ENCODE results near the gene ZNF362.

The ZNF362 gene

DNA sequence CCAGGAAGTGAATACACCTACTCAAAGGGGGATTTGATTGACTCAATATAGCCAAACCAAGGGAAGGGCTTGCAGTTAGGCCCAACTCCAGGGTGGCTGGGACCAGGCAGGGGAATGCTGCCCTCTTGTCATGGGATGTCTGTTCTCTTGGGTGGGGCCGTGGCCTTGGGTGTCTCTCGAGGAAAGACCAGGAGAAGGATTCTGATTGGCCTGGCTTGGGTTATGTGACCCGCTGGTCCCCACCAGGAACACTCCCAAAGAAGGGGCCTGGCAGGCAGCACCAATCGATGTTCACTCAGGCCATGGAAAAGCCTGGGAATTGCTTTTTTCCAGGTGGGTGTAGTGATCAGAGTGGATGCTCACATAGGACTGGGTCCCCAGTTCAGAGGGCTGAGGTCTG lies 10.1 kb upstream of the ZNF362 start:
- no peak for DNase-seq

DNA sequence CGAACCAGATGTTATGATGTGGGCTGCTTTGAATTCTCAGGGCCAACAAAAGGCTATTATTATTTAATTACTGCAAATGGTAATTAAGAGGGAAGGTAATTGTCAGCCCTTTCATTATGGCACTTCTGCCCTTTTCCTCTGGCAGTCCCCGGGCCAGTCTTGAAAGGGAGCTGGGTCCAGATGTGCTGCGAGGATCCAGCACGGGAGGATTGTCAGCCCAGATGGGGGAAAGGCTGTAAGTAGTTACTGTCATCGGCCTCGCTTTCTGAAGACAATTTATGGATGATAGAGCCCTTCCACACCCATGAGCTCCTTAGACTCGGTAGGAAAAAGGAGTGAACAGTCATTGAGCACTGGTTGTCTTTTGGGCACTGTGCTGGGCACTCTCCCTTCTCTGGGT lies 8.7 kb upstream of the ZNF362 start:
- DNase-seq, result no peak

DNA sequence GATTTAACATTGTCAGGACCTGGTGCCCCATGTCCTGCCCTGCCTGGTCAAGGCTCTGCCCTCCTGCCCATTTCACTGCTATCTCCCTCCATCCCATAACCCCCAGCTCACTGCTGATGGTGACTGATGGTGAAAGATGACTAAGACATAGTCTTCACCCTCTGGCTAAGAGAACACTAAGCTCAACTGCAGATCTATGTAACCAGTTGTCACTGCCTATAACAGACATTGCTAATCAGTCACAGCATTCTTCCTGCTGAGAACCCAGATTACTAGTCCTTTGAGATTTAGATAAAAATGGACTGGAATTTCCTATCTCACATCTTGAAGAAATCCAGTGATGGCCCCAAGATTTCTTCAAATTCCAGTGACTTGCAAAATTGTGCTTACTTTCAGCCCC lies 8.0 kb upstream of the ZNF362 start:
- no peak for DNase-seq

DNA sequence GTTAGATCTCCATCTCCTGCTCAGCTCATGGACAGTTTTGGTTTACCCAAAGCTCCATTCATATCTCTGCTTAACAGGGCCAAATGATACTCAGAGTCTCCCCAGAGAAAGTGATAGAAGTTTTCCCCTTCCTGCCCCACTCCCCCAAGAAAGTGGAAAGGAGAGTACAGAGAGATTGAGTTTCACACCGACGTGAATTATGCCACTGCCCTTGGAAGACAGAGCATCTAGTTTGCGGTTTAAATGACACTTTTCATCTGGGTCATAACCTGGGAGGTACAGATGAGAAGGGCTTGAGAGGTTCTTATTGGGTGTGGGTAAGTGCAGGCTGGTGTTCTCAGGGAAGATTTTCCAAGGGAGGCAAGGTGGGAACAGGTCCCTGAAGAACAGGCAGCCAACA lies 6.9 kb upstream of the ZNF362 start:
- no peak for DNase-seq

DNA sequence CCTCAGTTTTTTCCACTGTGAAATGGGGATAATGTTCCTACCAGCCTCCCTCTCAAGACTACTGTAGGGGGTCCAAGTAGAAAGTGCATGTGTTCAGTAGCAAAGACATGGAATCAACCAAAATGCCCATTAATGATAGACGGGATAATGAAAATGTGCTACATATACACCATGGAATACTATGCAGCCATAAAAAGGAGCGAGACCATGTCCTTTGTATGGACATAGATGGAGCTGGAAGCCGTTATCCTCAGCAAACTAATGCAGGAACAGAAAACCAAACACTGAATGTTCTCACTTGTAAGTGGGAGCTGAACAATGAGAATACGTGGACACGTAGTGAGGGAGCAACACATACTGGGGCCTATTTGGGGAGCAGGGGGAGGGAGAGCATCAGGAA lies 6.1 kb upstream of the ZNF362 start:
- no peak for DNase-seq

DNA sequence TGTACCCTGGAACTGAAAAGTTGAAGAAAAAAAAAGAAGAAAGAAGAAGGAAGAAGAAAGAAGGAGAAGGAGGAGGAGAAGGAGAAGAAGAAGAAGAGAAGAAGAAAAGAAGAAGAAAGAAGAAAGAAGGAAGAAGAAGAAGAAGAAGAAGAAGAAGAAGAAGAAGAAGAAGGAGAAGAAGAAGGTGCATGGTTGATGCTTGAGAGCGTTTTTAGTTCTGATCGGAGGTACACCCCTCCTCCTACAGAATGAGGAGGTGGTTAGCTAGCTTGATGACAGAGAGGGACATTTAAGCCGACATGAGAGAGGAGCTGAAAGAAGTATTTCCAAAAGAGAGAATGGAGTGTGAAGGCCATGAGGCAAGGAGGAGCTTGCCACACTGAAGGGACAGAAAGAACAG lies 5.6 kb upstream of the ZNF362 start:
- no peak for DNase-seq

DNA sequence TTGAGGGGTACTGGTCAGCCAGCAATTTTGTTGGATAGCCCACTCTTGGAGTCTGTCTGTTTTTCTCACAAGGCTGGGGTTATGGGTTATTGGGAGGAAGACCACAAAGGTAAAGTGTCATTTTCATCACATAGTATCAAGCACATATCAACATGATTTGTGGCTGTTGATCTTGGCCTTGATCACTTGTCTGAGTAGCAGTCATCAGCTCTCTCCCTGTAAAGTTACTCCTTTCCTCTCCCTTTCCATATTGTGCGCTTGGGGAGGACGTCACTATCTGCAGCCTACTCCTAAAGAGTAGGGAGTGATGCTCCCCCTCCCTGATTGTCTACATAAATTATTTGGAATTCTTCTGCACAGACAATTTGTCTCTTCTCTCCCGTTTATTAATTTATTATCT lies 1.8 kb upstream of the ZNF362 start:
- no peak for DNase-seq

DNA sequence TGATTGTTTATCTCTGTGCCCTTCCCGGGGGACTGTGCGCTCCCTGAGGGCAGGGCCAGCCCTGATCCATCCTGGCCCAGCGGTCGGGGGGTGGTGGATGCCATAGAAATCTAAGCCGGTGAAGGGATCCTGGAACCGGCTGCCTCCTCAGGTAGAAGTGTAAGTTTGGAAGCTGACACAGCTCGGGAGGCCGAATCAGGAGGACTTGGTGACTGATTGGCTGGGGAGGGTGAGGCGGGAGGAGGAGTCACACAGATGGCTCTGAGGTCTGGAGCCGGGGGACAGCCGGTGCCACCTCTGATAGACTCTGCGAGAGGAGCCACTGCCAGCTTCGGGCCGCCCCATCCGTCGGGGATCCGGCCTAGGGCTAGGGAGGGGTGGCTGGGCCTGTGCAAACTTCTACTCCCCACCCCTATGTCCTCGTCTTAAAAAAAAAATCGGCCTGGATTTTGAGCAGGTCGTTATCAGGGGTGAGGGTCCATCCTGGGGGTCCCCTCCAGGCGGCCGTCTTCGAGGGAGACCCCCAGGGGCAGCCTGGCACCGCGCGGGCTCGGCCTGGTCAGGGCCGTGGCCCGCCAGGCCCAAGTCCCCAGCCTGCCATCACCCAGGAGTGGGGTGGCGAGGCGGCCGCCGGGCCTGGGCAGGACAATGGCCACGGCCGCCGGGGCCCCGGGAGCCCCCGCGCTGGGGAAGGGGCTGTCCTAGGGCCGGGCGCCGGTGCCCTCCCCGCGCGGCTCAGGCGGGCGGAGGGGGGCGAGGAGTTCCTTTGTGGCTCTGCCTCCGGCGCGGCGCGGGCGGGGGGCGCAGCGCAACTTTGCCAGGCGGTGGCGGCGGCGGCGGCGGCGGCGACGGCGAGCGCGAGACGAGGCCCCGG lies 708 bp upstream of the ZNF362 start:
- peak; percentile 22 for DNase-seq

DNA sequence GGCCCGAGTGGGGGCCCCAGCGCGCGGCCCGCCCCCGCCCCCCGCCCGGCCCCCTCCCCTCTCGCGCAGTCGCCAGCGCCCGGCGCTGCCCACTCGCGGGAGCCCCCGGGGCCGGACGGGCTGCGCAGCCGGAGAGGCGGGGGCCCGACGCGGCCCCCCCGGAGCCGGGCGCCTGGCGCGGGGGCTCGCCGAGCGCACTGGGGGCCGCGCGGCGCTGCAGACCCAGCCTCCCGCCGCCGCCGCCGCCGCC lies 146 bp upstream of the ZNF362 start:
- DNase-seq, result no peak

DNA sequence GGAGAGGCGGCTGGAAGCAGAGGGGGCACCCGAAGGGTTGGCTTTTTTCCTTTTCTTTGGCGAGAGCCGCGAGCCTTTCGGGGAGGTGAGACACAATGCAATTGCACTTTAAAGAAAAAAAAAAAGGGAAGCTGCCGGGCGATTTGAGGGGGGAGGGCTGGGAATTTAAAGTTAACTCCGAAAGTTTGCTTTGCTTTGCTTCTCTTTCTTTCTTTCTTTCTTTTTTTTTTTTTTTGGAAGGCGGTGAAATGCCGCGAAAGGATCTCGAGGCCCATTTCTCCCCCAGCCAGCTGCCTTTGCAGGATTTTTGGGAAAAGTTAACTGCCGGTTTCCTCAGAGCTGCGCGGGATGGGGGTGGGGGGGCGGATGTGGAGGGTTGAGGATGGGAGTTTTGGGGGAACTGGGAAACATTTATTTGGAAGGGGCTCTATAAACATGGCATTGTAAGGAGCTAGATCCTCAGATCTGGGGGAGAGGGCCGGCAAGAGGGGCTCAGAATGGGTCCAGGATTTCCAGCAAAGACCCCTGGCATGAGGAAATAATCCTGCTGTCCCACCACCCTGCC lies 997 bp downstream of the ZNF362 start:
- DNase-seq, result no peak

DNA sequence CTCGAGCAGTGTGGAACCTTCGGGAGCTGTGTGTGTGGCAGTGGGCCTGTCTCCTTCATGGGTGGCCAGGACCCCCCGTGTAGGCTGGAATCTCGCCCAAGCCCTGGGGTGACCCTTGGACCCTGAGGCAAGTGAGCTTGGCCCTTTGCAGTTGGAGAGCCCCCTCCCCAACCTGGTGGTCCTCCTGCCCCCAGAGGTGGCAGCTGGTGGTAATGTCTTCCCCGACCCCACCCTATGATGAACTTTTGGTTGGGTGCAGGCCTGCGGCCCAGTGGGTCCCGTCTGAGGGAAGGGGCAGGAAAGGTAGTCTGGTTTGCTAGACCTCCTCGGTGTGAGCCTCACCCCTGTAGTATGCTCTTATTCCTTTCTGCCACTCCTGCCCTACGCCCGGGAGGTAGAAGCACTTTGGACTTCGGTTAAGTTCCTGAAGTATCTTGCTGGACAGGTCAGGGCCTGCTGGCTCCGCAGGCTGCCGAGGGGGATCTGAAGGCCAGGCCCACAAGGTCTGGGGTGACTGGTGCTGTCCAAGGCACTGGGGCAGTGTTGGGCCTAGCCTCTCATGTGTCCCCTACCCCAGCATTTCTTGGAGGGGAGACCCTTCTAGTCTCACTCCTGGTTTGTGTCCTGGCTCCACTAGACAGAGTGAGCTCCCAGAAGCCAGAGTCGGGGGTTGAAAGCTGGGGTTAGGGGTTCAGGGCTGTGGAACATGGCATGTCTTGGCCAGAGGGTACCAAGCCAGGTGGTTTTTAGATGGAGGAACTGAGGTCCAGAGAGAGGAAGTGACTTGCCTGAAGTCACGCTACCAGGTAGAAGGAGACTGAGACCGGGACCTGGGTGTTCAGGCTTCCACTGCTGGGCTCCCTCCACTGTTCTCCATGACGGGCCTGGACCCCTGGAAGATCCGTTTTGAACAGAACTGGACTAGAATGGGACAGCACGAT lies 1.8 kb downstream of the ZNF362 start:
- DNase-seq, result no peak

DNA sequence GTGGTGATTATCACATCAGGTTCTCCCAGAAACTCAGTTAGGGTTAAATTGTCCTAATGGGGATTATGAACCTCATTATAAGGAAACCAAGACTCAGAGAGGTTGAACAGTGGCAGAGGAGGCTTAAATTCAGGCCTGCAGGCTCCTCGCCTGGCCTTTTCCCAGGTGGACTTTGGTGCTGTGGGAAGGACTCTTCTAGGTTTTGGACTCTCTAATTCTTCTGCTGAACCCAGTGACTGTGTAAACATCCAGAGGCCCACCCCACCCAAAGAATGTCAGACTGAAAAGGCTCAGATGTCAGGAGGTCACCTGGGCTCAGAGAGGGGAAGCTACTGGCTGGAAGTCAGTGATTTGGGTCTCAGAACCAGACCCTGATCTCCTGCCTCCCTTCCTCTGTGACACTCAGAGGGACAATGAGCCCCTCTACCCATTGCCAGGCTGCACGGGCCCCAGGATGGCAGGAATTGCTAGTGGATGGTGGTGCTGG lies 2.5 kb downstream of the ZNF362 start:
- DNase-seq, result no peak

DNA sequence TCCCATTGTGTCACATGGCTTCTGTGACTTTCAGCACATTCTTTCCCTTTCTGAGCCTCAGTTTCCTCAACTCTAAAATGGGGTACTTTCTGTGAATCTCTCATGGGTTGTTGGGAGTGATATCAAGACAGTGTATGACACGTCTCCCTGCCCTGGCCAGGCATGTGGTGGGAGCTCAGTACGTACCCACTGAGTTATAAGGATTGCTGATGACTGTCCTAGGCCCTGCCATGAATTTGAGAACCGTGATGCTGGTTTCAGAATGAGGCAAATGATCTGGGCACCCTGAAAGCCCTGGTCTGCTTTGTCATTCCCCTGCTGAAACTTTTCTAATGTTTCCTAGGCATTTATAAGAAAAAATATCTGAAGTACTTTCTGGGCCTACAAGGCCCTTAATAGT lies 3.6 kb downstream of the ZNF362 start:
- no peak for DNase-seq

DNA sequence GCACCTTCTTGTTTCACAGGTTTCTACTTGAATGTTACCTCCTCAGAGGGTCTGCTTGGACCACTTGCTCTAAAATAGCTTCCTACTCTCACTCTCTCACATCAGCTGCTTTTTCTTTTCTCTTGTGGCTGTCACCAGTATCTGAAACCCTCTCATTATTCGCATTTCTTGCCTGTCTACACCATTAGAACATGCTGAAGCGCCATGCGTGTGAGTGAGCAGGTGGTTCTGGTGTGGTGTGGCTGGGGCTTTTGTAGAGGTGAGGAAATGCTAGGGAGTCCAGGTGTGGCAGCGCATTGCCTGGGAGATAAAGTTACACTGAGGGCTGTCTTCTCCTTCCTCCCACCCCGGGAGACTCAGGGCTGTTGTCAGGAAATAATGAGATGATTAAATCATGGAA lies 4.1 kb downstream of the ZNF362 start:
- no peak for DNase-seq

DNA sequence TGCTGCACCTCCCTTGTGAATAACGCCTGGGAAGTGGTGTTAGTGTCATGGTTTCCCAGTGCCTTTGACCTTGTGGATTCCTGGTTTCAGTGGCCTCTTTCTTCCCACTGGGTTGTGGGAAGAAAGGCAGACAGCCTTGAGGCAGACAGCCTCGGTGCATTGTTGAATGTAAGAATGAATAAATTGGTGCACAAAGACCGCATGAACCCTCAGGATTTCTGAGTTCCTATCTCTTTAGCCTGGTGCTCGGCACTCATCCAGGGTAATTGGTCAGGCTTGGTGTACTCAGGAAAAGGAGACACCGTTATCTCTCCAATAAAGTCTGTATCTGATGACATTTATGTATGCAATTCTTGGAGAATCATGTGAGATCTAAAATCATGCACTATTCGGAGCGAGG lies 5.1 kb downstream of the ZNF362 start:
- DNase-seq, result no peak

DNA sequence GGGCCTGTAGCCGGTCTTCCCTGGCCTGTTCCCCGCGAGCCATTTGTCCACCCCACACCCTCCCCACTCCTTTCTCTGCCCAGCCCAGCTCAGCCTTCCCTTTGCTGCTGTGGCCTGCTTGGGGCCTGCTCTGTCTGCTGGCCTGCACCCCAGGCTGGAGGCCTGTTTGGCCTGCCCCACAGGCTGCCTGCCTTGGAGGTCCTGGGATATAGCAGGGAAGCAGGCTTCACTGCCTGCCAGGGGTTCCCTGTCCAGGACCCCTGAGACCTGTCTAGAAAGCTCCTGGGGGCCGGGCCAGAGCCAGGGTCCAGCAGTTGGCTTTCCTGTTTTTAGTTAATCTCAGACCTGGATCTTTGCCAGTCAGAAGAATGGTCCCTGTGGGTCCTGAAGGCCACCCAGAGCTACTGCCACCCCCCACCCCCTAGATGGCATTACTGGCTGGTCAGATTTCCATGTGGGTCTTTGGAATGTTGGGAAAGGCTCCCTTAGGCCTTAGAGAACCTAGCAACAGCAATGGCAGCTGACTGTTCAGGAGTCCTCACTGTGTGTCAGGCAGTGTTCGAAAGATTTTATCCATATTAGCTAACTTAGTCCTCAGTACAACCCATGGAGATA lies 7.7 kb downstream of the ZNF362 start:
- DNase-seq, result no peak

DNA sequence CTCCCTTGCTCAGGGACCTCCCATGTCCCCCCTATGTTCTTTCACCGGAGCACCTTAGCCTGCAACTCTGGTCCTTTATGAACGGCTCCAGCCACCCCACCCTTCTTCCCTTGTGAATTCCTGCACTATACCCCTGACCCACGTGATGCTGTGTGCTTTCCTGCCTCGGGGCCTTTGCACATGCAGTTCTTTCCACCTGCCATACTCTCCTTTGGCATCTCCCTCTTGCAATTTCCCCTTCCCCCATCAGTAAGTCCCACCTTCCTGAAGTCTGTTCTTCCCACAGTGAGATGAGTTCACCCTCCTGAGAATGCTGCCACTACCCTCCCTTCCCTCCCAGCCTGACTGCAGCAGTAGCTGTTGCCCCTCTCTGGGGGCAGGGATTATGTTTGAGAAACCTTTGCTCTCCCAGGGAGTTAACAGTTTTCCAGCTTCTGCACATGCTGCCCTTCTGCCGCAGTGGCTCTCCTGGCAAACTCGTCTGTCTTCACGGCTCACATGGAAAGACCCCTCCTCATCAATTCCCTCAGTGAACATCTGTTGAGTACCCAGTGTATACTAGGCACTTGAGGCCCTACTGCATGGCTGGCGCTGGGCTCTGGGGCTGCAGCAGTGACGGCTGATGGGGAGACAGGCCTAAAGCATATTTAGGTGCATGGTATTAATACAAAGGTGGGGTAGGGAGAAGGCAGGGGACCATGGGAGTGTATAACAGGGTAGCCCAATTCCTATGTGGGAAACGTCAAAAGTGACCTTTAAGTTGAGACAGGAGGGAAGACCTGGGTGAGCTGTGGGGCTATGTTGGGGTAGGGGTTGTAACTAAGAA lies 9.7 kb downstream of the ZNF362 start:
- no peak for DNase-seq

DNA sequence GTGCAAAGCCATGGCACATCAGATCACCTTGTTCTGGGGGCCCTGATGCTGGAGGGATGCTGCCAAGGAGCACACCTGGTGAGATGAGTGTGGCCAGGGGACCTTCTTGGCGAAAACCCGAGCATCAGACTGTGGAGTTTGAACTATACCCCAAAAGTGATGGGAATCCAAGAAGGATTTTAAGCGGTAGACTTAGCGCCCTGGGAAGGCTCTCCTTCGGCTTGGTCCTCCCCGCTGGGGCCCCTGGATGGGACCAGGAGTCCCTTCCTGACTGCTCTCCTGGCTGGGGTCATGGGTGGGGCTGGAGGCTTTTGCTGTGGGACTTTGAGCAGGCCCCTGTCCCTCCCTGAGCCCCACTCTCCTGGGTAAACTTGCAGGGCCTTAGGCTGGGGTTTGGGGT lies 10.5 kb downstream of the ZNF362 start:
- DNase-seq, result no peak

DNA sequence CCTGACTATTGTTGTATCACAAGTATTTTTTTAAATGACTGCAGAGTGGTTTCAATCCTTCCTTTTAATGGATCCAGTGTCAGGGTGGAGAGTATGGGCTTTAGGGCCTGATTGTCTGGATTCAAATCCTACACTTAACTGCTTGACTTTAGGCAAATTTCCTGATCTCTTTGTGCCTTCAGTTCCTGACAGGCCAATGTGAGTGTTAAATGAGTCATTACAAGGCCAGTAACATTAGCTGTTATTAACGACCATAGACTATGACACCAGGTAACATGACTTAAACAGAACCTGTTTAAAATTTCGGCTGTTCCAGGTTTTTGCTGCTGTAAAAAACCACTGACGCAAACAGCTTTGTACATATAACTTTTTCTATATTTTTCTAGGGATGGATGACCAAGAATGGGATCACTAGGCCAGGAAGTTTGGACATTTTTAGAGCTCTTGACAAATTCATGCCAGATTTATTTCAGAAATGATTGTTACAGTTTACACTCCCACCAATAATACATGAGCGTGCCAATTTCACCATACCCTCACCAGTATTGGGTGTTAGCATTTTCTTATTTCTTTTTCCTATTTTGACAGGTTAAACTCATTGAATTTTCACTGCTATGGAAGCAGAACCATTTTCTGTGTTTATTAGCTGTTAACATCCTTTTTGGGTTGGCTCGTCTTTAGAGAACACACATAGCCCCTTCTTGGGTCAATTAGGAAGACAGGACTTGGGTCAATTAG lies 11.3 kb downstream of the ZNF362 start:
- DNase-seq, result no peak

DNA sequence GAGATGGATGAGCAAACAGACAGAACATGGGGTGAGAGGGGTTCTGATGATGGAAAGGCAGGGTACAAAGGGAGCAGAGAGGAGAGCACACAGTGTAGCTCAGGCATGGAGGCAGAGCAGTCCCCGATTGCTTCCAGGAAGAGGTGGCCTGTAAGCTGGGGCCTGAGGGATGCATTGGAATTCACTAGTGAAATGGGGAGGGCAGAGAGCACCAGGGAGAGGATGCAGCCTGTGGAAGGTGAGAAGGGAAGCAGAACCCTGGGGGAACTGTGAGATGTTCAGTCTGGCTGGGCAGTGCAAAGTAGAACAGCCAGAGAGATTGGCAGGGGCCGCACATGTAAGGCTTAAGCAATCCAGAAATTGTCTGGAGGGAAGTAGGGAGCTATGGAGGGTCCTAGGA lies 12.2 kb downstream of the ZNF362 start:
- DNase-seq, result no peak

DNA sequence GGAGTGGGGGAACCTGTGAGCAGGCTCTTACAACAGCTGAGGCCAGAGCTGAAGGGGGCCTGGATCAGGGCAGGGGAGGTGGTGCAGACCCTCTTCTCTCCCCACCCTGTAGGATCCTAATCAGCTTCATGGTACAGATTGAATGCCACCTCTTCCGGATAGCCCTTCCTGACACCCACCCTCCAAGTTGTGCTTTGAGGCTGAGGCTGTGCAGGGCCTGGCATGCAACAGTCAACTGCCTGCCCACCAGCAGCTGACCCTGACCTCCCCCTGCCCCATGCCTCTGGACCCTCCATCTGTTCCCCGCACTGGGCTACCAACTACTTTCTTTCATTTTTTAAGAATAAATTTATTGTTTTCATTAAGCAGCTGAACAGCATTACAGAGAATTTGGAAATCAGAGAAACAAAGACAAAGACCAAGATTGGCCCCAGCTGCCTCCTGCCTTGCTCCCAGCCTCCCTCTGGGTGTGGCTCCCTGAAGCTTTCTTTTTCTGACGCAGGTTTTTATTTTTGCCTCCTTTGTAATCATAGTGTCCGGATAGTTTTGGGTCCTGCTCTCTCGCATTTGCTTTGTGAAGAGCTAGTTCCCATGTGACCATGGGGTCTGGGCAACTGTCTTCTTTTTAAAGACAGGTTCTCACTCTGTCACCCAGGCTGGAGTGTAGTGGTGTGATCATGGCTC lies 12.8 kb downstream of the ZNF362 start:
- no peak for DNase-seq
